HEK293T (cell line): Measurements from ENCODE around the gene UBR2.
"Not testable (repeated sequence)": the region's sequence is repeated elsewhere in the genome, so short reads cannot be mapped to it uniquely, and the experiment has no call there.

Source experiments
- BHLHE40 ChIP-seq: fragments of 450-650 bp; IDR thresholded peaks from 2 replicates; pipeline ENCODE4 v1.6.1; 2016; ENCODE audit warnings: mild to moderate bottlenecking, moderate library complexity, borderline replicate concordance
- CTBP1 ChIP-seq: fragments of 450-650 bp; IDR thresholded peaks from 2 replicates; pipeline ENCODE4 v1.6.1; 2016; ENCODE audit warnings: borderline replicate concordance
- ELF4 ChIP-seq: fragments of 450-650 bp; IDR thresholded peaks from 2 replicates; pipeline ENCODE4 v1.6.1; 2017; ENCODE audit warnings: antibody characterized with exemption
- FOXA1 ChIP-seq: fragments of 450-650 bp; IDR thresholded peaks from 2 replicates; pipeline ENCODE4 v1.6.1; 2016; ENCODE audit warnings: mild to moderate bottlenecking
- FOXM1 ChIP-seq: fragments of 450-650 bp; IDR thresholded peaks from 2 replicates; pipeline ENCODE4 v1.6.1; 2017; ENCODE audit warnings: mild to moderate bottlenecking, borderline replicate concordance
- HDGF ChIP-seq: fragments of 450-650 bp; IDR thresholded peaks from 2 replicates; pipeline ENCODE4 v1.6.1; 2017; ENCODE audit warnings: antibody characterized with exemption, borderline replicate concordance
- L3MBTL2 ChIP-seq: fragments of 450-650 bp; conservative IDR thresholded peaks from 2 replicates; pipeline ENCODE4 v1.6.1; 2016; ENCODE audit warnings: mild to moderate bottlenecking
- LEF1 ChIP-seq: fragments of 450-650 bp; IDR thresholded peaks from 2 replicates; pipeline ENCODE4 v1.6.1; 2017; ENCODE audit warnings: mild to moderate bottlenecking, borderline replicate concordance
- SP1 ChIP-seq: fragments of 450-650 bp; IDR thresholded peaks from 2 replicates; pipeline ENCODE4 v1.6.1; 2017
- SUZ12 ChIP-seq: fragments of 450-650 bp; IDR thresholded peaks from 2 replicates; pipeline ENCODE4 v1.6.1; 2016; ENCODE audit warnings: mild to moderate bottlenecking
- TARDBP ChIP-seq: fragments of 450-650 bp; IDR thresholded peaks from 2 replicates; pipeline ENCODE4 v1.6.1; 2016
- ZNF384 ChIP-seq: fragments of 450-650 bp; IDR thresholded peaks from 2 replicates; pipeline ENCODE4 v1.6.1; 2016
- TF ChIP-seq, protein P1 (sequence below): fragments of 450-650 bp; IDR thresholded peaks from 2 replicates; pipeline ENCODE4 v1.6.1; 2016

DNA sequence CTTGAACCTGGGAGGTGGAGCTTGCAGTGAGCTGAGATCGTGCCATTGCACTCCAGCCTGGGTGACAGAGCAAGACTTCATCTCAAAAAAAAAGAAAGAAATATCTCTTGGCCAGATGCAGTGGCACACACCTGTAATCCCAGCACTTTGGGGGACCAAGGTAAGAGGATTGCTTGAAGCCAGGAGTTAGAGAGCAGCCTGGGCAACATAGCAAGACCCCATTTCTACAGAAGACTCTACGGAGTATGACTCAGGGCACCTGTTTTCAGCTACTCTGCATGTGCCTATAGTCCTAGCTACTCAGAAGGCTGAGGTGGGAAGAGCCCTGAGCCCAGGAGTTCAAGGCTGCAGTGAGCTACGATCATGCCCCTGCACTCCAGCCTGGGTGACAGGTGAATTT, 139.0 kb downstream of the UBR2 start:
- not testable (repeated sequence) for TF ChIP-seq BHLHE40, ELF4, HDGF, LEF1, FOXM1, L3MBTL2, FOXA1, SP1, TARDBP, ZNF384, SUZ12, CTBP1
- TF ChIP-seq, protein P1, sequence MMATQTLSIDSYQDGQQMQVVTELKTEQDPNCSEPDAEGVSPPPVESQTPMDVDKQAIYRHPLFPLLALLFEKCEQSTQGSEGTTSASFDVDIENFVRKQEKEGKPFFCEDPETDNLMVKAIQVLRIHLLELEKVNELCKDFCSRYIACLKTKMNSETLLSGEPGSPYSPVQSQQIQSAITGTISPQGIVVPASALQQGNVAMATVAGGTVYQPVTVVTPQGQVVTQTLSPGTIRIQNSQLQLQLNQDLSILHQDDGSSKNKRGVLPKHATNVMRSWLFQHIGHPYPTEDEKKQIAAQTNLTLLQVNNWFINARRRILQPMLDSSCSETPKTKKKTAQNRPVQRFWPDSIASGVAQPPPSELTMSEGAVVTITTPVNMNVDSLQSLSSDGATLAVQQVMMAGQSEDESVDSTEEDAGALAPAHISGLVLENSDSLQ = not testable (repeated sequence)
